ENCODE data around the gene NLGN1. TPM values are rescaled to one million over a fixed set of nuclear protein-coding genes. Genes with fewer than 3 reads are reported as not detected.

NLGN1 gene
- polyA plus RNA-seq, 2 of the 4 experiments (the other 2 are of a cell fraction): not detected

GRCh38 chr3:173897631-173898030, 500.1 kb downstream of the NLGN1 start:
- ChIA-PET POLR2A (no interaction called here), CTCF (no interaction called here)
- H3K9me3 ChIP-seq: no peaks in the 10 kb centered on the region
- H3K4me3 ChIP-seq: no peak overlapping the region
- no peak for ATAC-seq
- no peak for DNase-seq (ENCODE audit: low read depth in 1 of 2, low spot score in 1 of 2)
- FAIRE-seq: no peak
- no peaks in the 10 kb centered on the region for H3K4me1 ChIP-seq
- no peak overlapping the region for H3K27ac ChIP-seq
- no peak overlapping the region for H3K4me2 ChIP-seq
- no peak for TF ChIP-seq ZNF302 (CRISPR knock-in tag; IDR thresholded peaks at IDR 0.05)
- no peak for TF ChIP-seq KDM5A (IDR thresholded peaks at IDR 0.05)
- no peak for TF ChIP-seq CHD4 (IDR thresholded peaks at IDR 0.05; ENCODE audit: borderline replicate concordance)
- TF ChIP-seq ESRRA (IDR thresholded peaks at IDR 0.05; ENCODE audit: borderline replicate concordance, low read length): no peak
- no peak for TF ChIP-seq FOXS1 (CRISPR knock-in tag; IDR thresholded peaks at IDR 0.05)
- no peak for TF ChIP-seq HOXA7 (CRISPR knock-in tag; IDR thresholded peaks at IDR 0.05)
- TF ChIP-seq RAD21 (conservative IDR thresholded peaks at IDR 0.05 in 1 of 2, IDR thresholded peaks at IDR 0.05 in 1 of 2): no peak
- TF ChIP-seq E2F6 (IDR thresholded peaks at IDR 0.05; ENCODE audit: borderline replicate concordance, low read depth): no peak
- TF ChIP-seq HOXB5 (CRISPR knock-in tag; IDR thresholded peaks at IDR 0.05): no peak
- TF ChIP-seq MAFK (IDR thresholded peaks at IDR 0.05; ENCODE audit: partially characterized antibody): no peak
- TF ChIP-seq JUNB (IDR thresholded peaks at IDR 0.05): no peak
- no peak for TF ChIP-seq CBX8 (IDR thresholded peaks at IDR 0.05)
- TF ChIP-seq CBX2 (IDR thresholded peaks at IDR 0.05; ENCODE audit: borderline replicate concordance, low read depth): no peak
- no peak for TF ChIP-seq EHF (CRISPR knock-in tag; IDR thresholded peaks at IDR 0.05)
- TF ChIP-seq CEBPB (IDR thresholded peaks at IDR 0.05): no peak
- no peak for TF ChIP-seq POLR2AphosphoS2 (conservative IDR thresholded peaks at IDR 0.05; ENCODE audit: low read length)
- TF ChIP-seq REST (IDR thresholded peaks at IDR 0.05): no peak

GRCh38 chr3:173901649-173902048, 504.1 kb downstream of the NLGN1 start:
- no peak overlapping the region for H3K27ac ChIP-seq
- TF ChIP-seq CBX8 (IDR thresholded peaks at IDR 0.05) (no peak), SMC3 (IDR thresholded peaks at IDR 0.05) (no peak)
- no peak overlapping the region for H3K4me2 ChIP-seq
- CTCF ChIA-PET: no interaction called here
- no peak overlapping the region for H3K4me3 ChIP-seq
- H3K9me3 ChIP-seq: no peaks in the 10 kb centered on the region
- 9% methylated on average over 2 of the region's 2 CpGs for WGBS (ENCODE audit: missing lambda C conversion rate)
- POLR2A ChIA-PET: no interaction called here
- no peaks in the 10 kb centered on the region for H3K4me1 ChIP-seq
- ATAC-seq (no peak), DNase-seq (ENCODE audit: low read depth in 1 of 2, low spot score in 1 of 2) (no peak), FAIRE-seq (no peak)

- DNase-seq (ENCODE audit: low read depth in 1 of 2, low spot score in 1 of 2) (no peak), FAIRE-seq (no peak), ATAC-seq (no peak)
- TF ChIP-seq KDM1A (IDR thresholded peaks at IDR 0.05; ENCODE audit: low read depth): no peak
- TF ChIP-seq JUNB (IDR thresholded peaks at IDR 0.05): no peak
- no peak for TF ChIP-seq EHF (CRISPR knock-in tag; IDR thresholded peaks at IDR 0.05)
- no peak for TF ChIP-seq ZFP36 (IDR thresholded peaks at IDR 0.05; ENCODE audit: borderline replicate concordance, partially characterized antibody)
- no peak for TF ChIP-seq CHD2 (IDR thresholded peaks at IDR 0.05; ENCODE audit: low read length, partially characterized antibody)
- TF ChIP-seq JUN (IDR thresholded peaks at IDR 0.05): no peak
- TF ChIP-seq ELK1 (IDR thresholded peaks at IDR 0.05; ENCODE audit: low read depth, low read length): no peak
- TF ChIP-seq POLR2A (IDR thresholded peaks at IDR 0.05; ENCODE audit: low read length): no peak
- TF ChIP-seq NFE2L2 (conservative IDR thresholded peaks at IDR 0.05; ENCODE audit: low read length): no peak
- TF ChIP-seq HES2 (IDR thresholded peaks at IDR 0.05): no peak
- TF ChIP-seq MYC (IDR thresholded peaks at IDR 0.05; ENCODE audit: borderline replicate concordance, low read length): no peak
- no peak overlapping the region for H3K27ac ChIP-seq
- ChIA-PET POLR2A (no interaction called here), CTCF (no interaction called here)
- H3K4me1 ChIP-seq: no peaks in the 10 kb centered on the region
- H3K4me2 ChIP-seq: no peak overlapping the region
- no peak overlapping the region for H3K4me3 ChIP-seq
- 88% methylated on average over 1 of the region's 1 CpG for WGBS (ENCODE audit: missing lambda C conversion rate)
- no peaks in the 10 kb centered on the region for H3K9me3 ChIP-seq
Observed at GRCh38 chr3:173902401-173902800, 504.9 kb downstream of the NLGN1 start.
